Trophoblast cell (in vitro differentiated cells and primary cell): ENCODE measurements around the gene CCL7.

Experiments
- DNase-seq, 2 donors: peaks; one replicate each; pipeline ENCODE4 v3.0.0-alpha.2; 2016
- H2AFZ ChIP-seq: 2 replicates; pipeline ENCODE4 v1.6.1; 2013; ENCODE audit warnings: low read length, moderate library complexity, mild to moderate bottlenecking; ENCODE audit not compliant: insufficient read depth, poor library complexity
- H2AK5ac ChIP-seq: 2 replicates; pipeline ENCODE4 v1.6.1; 2013; ENCODE audit warnings: mild to moderate bottlenecking, low read length
- H2BK120ac ChIP-seq: 2 replicates; pipeline ENCODE4 v1.6.1; 2013; ENCODE audit warnings: low read length, mild to moderate bottlenecking, moderate library complexity; ENCODE audit not compliant: insufficient read depth, poor library complexity
- H2BK12ac ChIP-seq: 2 replicates; pipeline ENCODE4 v1.6.1; 2013; ENCODE audit warnings: mild to moderate bottlenecking, low read length, moderate library complexity
- H2BK5ac ChIP-seq: 2 replicates; pipeline ENCODE4 v1.6.1; 2013; ENCODE audit warnings: low read length, low read depth, moderate library complexity, mild to moderate bottlenecking; ENCODE audit not compliant: poor library complexity
- H3K14ac ChIP-seq: 2 replicates; pipeline ENCODE4 v1.6.1; 2013; ENCODE audit warnings: mild to moderate bottlenecking, low read length
- H3K18ac ChIP-seq: 2 replicates; pipeline ENCODE4 v1.6.1; 2013; ENCODE audit warnings: mild to moderate bottlenecking, low read length
- H3K23ac ChIP-seq: 2 replicates; pipeline ENCODE4 v1.6.1; 2013; ENCODE audit warnings: low read length
- H3K27ac ChIP-seq: 2 replicates; pipeline ENCODE4 v1.5.1; 2013; ENCODE audit warnings: low read depth, mild to moderate bottlenecking, inconsistent platforms, low read length, moderate library complexity
- H3K27me3 ChIP-seq: 2 replicates; pipeline ENCODE4 v1.6.1; 2013; ENCODE audit warnings: inconsistent platforms, mild to moderate bottlenecking, low read length, moderate library complexity; ENCODE audit not compliant: insufficient read depth
- H3K36me3 ChIP-seq, 2 experiments: 1 replicate in 1 of 2; 2 replicates in 1 of 2; pipeline ENCODE4 v1.6.1; 2013; ENCODE audit warnings: low read length in 2 of 2, mild to moderate bottlenecking in 2 of 2, moderate library complexity in 1 of 2; ENCODE audit not compliant: insufficient read depth in 2 of 2, control insufficient read depth in 1 of 2
- H3K4ac ChIP-seq: 2 replicates; pipeline ENCODE4 v1.6.1; 2013; ENCODE audit warnings: low read depth, mild to moderate bottlenecking, low read length, moderate library complexity
- H3K4me1 ChIP-seq, 2 experiments: 1 replicate in 1 of 2; 2 replicates in 1 of 2; pipeline ENCODE4 v1.6.1; 2013; ENCODE audit warnings: low read length in 2 of 2, mild to moderate bottlenecking in 2 of 2, moderate library complexity in 1 of 2; ENCODE audit not compliant: insufficient read depth in 2 of 2, control insufficient read depth in 1 of 2
- H3K4me2 ChIP-seq: 2 replicates; pipeline ENCODE4 v1.6.1; 2013; ENCODE audit warnings: inconsistent platforms, mild to moderate bottlenecking, low read length, moderate library complexity
- H3K4me3 ChIP-seq: 2 replicates; pipeline ENCODE4 v1.5.1; 2013; ENCODE audit warnings: mild to moderate bottlenecking, low read depth, low read length, inconsistent platforms
- H3K79me1 ChIP-seq: one replicate; pipeline ENCODE4 v1.6.1; 2013; ENCODE audit warnings: low read length
- H3K79me2 ChIP-seq: 2 replicates; pipeline ENCODE4 v1.6.1; 2013; ENCODE audit warnings: low read length, mild to moderate bottlenecking; ENCODE audit not compliant: control insufficient read depth, insufficient read depth, poor library complexity
- H3K9ac ChIP-seq: 2 replicates; pipeline ENCODE4 v1.6.1; 2013; ENCODE audit warnings: mild to moderate bottlenecking, low read length
- H3K9me3 ChIP-seq: 2 replicates; pipeline ENCODE4 v1.6.1; 2013; ENCODE audit warnings: low read depth, mild to moderate bottlenecking, control low read depth, inconsistent platforms, low read length; ENCODE audit not compliant: insufficient read depth
- H4K12ac ChIP-seq: 2 replicates; pipeline ENCODE4 v1.6.1; 2013; ENCODE audit warnings: low read depth, mild to moderate bottlenecking, low read length, moderate library complexity
- H4K8ac ChIP-seq: 2 replicates; pipeline ENCODE4 v1.6.1; 2013; ENCODE audit warnings: low read depth, mild to moderate bottlenecking, low read length, moderate library complexity
- H4K91ac ChIP-seq: one replicate; pipeline ENCODE4 v1.6.1; 2013; ENCODE audit warnings: low read depth, mild to moderate bottlenecking, low read length, moderate library complexity
- WGBS: extraction: QIAGEN DNeasy Blood & Tissue Kit; methylation state at CpG from one replicate; pipeline ENCODE4 v1.1.7; 2013; ENCODE audit warnings: missing lambda C conversion rate; ENCODE audit not compliant: insufficient read length, insufficient coverage; ENCODE audit errors: extremely low coverage; 5-methylcytosine and 5-hydroxymethylcytosine counted together

The CCL7 gene

DNA sequence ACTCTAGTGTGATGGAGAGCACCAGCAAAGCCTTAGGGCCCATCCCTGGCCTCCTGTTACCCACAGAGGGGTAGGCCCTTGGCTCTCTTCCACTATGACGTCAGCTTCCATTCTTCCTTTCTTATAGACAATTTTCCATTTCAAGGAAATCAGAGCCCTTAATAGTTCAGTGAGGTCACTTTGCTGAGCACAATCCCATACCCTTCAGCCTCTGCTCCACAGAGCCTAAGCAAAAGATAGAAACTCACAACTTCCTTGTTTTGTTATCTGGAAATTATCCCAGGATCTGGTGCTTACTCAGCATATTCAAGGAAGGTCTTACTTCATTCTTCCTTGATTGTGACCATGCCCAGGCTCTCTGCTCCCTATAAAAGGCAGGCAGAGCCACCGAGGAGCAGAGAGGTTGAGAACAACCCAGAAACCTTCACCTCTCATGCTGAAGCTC lies 49.0 kb downstream of the CCL7 start, which contains the start of gene CCL8:
CCL8 (plus strand) TSS at position 397 of the 445 bp plus-strand sequence. CDS start 67 bp downstream, outside the sequence.
- Histone ChIP-seq H3K4me3 (no peak within 1 kb of the TSS), H2BK120ac (no peak within 1 kb of the TSS), H3K9ac (no peak within 1 kb of the TSS), H3K23ac (no peak within 1 kb of the TSS), H3K27ac (no peak within 1 kb of the TSS), H3K36me3 (no peaks in the 10 kb centered on the region), H2BK12ac (no peak within 1 kb of the TSS), H4K8ac (no peak within 1 kb of the TSS), H2BK5ac (no peak within 1 kb of the TSS), H3K4ac (no peak within 1 kb of the TSS), H3K4me1 (no peaks in the 10 kb centered on the region), H3K14ac (no peak within 1 kb of the TSS), H3K27me3 (no peaks in the 10 kb centered on the region), H3K79me2 (no peaks in the 10 kb centered on the region), H3K79me1 (no peaks in the 10 kb centered on the region), H2AK5ac (no peak within 1 kb of the TSS), H2AFZ (no peak within 1 kb of the TSS), H4K12ac (no peak within 1 kb of the TSS), H3K9me3 (no peaks in the 10 kb centered on the region), H4K91ac (no peak within 1 kb of the TSS), H3K18ac (no peak within 1 kb of the TSS), H3K4me2 (no peak within 1 kb of the TSS)
- no peak for DNase-seq
- no CpG with 5 or more reads among the region's 2 CpGs for WGBS
